HG03575 (cell line): ENCODE results near the gene P3H4.
"Not testable (repeated sequence)": the region's sequence is repeated elsewhere in the genome, so short reads cannot be mapped to it uniquely, and the experiment has no call there.

Experiments used
- ATAC-seq: cut with Tn5 transposase; IDR thresholded peaks from one replicate; pipeline ENCODE4 v1.9.1; 2021; ENCODE audit not compliant: unreplicated experiment, insufficient number of reproducible peaks, low FRiP score; ENCODE audit errors: extremely low read depth

Gene P3H4

DNA sequence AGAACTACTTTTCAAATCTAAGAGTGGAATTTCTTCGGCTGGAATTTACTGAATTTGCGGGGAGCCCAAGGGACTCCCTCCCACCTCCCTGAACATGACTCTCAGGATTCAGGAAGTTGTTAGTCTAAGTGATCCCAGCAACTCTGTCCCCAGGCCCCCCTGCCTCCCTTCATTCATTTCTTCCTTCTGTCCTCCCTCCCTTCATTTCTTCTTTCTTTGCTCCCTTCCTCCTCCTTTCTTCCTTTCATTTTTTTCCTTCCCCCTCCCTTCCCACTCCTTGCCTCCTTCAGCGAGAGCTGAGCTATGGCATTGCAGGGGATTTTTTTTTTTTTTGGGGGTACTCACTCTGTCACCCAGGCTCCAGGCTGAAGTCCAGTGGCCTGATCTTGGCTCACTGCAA is 14.4 kb downstream of the P3H4 start:
- no peak for ATAC-seq

DNA sequence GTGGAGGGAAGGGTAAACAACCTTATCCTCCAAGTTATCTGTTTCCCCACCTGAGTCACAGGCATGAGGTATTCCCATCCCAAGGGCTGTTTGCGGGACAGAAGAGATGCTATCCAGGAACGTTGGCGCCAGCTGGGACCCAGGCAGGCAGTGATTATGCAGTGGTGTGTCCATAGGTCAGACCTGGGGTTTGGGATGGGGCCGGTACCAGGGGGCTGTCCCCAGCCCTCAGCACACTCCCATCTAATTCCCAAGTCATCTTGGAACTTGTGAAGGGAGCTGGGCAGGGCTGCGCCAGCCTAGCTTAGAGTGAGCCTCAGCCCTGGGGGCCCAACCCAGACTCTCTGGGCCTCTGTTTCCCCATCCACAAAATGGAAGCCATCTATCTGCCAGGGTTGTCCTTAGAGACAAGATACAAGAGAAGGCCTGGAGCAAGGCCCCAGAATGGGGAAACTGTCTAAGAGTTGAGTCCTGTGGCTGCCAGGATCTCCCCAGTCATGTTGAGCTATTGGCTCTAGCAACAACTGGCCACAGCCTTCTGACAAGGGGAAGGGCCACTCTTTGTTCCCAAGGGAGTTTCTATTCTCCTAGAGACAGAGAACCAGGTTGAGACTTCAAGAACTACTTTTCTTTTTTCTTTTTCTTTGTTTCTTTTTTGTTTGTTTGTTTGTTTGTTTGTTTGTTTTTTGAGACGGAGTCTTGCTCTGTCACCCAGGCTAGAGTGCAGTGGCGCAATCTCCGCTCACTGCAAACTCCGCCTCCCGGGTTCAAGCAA is 15.4 kb downstream of the P3H4 start:
- ATAC-seq, result no peak

DNA sequence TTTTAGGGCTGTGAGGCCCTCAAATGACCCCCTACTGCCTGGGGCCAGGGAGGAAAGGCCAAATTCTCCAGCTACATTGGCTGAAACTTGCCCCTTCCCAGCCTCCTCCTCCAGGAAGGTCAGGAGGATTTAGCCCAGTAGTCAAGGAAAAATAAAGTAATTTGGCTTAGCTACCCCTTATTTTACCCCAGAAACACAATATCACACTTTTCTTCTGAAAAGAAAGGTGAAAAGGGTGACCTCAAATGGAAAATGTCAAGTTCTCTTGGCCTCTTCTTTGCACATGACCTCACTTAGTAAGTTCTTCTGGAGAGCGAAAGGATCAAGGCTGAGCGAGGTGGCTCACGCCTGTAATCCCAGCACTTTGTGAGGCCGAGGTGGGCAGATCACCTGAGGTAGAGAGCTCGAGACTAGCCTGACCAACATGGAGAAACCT is 17.2 kb downstream of the P3H4 start:
- ATAC-seq, result no peak

DNA sequence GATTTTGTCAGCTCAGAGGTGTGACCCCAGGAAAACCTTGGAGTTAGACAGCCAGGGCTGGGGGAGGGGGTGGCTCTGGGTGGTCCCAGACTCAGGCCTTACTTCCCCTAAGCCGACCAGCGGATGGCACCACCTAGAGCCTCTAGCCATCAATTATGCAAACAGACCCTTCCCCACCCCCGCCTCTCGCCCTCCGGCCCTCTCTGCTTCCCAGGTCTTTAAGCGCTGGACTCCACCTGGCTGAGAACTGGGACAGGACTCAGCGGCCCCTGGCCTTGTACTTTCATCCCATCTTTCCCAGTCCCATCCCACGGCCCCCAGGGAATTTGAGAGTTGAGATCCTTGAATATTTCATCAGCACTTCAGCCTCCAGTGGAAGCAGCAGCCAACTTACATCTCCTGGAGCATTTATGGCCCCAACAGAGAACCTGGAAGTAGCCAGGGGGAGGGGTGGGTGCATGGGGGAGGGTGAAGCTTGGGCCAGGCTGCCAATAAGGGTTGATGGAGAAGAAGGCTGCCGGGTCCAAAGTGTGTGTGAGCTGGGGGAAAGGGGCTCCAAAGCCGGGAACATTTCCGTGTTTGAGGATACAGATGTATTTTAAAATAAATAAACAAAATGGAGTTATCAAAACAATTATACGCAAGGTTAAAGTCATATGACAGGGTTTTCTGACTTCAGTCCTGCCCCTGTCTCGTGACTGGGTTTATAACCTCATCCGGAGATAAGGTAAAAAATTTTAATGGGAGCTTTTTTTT is 17.8 kb downstream of the P3H4 start:
- no peak for ATAC-seq

DNA sequence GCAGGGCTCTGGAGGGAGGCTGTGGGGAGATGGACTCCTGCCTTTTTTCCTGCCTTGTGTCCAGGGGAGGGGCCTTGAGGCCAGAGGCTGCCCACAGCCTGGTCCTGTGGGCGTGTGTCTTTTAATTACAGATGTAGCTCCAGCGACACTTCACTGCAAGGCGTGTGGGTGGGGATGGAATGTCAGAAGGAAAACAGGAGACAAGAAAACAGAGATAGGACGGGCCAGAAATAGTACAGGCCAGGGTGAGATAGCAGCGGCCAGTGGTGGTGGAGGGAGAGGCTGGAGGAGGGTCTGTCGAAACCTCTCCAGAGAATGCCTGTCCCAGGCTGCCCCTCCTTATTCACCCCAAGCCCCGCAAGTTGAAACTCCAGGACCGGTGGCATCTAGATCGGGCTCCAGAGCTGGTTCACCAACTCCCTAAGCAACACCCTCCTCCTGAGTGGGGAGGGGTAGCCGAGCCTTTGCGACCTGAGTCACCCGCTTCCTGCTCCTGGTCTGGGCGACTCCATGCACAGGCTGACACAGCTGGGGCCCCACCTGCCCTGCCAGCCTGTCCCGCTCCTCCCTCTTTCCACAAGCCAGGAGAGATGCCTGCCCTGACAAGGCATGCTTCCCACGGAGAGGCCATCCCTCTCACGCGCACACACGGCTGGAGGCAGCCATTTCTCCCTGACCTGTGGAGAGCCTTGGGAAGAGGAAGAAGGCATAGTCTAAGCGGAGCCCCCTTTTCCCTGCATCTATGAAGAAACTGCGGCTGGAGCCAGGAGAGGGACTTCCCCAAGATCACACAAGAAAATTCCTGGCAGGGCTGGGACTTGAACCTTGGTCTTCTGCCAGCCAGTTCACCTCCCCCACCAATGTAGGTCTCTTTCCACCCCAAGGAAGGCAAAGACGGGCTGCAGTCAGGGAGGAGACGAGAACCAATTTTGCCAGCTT is 18.6 kb downstream of the P3H4 start:
- no peak for ATAC-seq

DNA sequence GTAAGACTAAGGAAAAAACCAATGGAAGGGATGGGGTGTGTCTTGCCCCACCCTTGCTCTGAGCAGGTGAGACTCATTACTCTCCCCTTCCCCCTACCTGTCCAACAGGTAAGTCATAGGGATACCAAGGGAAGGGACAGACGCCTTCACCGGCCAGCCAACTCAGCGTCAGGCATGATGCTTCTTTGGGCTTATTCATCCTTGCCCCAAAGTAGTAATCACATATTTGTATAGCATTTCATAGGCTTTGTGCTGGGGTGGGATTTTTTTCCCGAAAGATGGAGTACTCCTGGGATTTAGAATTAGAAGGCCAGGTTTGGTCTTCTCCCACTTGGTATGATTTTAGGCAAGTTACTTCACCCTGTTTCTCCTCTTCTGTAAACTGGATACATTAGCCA is 24.7 kb downstream of the P3H4 start:
- no peak for ATAC-seq

DNA sequence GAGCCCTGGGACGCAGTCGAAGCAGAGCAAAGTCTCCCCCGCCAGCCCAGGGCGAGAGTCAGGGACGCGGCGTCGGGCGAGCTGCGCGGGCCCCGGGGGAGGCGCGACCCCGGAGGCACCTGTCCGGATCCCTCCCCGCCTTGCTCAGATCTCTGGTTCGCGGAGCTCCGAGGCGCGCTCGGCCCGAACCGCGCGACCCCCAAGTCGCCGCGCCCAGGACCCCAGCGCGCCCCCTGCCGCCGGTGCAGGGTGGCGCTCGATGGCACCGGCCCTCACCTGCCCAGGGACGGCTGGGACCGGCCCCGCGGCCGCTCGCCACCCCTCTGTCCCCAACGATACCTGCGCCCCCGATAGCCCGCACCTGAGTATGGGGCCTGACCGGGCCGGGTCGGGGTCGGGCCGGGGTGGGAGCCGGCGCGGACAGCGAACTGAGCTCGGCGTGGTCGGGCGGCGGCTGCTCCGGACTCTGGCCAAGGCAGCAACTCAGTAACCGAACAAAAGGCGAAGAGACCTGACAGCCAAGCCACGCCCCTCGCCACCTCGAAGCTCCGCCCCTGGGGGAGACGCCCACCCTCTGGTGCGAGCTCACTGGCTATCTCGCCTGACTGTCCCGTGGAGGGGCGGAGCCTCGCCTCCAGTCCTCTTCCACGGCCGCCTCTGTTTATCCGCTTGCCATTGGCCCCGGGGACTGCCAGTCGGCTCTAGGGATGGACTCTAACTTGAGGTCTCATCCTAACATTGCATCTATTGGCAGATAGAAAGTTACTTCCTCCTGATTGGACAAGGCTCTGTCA is 25.3 kb downstream of the P3H4 start, which contains the start of gene JUP:
Gene JUP (minus strand): TSS at position 485 of the 794 bp plus-strand sequence. CDS start 14,857 bp downstream, outside the sequence.
- no peak for ATAC-seq

DNA sequence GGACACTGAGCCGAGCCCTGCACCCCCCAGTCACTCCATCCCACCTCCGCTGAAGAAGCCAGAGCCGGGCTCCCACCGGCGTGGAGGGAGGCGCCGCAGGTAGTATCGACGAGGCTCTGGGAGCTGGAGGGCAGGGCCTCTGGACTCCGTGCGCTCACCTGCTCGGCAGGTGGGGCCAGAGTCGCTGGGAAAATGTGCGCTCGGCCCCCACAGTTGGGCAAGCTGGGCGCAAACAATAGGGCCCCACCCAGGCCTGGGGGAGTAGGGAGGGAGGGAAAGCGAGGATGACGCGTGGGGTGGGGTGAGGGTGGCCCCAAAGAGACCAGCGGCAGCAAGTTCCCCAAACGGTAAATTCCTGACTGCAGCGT is 25.9 kb downstream of the P3H4 start:
- no peak for ATAC-seq

DNA sequence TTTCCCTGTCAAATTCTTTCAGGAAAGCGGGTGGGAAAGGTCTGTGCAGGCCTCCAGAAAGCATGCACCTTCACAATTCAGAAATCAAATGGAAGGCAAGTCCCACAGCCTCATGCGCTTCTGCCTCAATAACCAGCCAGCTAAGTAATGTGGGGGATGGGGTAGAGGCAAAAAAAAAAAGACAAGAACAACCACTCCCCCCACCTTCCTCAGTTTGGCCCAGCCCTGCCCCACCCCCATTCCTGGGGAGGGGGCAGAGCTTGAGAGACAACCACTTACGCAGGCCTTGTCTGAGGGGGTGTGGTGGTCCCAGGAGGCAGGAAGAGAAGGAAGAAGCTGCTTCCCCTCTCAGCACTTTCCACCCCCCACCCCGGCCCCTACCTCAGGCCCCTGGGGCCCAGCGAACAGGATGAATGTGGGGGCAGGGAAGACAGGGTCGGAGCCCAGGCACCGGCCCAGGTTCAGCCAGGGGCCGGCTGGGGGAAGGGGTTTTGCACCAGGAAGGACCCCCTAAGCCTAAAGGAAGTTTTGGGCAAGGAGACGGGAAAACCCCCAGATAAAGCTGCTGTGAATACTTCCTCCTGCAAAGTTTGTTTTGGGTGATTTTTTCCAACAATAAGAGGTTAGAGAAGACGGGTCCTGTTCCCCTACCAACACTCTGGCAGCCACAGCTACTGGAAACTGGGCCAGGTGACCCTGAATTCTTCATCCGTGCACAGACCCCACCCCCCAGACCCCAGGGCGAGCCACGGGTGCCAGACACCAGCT is 26.5 kb downstream of the P3H4 start:
- no peak for ATAC-seq

DNA sequence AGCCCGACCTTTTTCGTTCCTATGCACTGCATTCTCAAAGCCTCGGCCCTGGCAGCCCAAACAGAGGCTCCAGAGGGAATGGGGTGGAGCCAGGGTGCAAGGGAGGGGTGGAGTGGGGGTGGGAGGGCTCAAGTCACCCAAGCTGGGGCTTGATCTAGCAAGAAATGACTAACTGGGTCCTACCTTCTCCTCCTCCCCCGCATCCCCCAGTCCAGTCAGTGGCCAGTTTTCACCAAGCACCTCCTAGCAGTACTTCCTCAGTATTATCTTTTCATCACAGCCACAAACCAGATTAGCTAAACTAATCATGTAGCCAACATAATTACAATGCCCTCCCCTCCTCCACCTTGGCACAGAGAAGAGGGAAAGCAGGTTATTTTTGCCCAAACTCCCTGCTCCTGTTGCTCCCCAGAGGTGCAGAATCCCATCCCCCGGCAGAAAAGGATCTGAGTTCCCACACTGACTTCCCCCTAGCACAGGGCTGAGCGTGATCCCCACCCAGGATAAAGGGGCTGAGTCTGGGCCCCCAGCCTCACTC is 27.5 kb downstream of the P3H4 start:
- no peak for ATAC-seq

DNA sequence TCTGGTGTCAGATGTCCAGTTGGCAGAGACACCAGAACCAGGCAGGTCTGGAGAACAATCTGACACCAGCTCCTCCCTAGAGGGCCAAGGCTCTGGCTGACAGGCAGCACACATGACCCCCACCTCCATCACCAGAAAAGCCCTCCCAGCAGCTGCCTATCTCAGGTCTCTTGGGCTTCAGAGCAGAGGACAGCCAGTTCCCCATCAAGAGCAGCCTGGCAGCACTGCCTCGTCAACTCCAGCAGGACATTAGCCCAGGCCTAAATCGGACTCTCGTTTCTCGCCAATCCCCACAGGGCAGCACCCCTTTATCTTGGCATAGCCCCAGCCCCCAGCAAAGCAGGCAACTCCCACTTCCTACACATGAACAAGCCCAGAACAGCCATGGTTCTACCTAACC is 29.6 kb downstream of the P3H4 start:
- ATAC-seq, result no peak

DNA sequence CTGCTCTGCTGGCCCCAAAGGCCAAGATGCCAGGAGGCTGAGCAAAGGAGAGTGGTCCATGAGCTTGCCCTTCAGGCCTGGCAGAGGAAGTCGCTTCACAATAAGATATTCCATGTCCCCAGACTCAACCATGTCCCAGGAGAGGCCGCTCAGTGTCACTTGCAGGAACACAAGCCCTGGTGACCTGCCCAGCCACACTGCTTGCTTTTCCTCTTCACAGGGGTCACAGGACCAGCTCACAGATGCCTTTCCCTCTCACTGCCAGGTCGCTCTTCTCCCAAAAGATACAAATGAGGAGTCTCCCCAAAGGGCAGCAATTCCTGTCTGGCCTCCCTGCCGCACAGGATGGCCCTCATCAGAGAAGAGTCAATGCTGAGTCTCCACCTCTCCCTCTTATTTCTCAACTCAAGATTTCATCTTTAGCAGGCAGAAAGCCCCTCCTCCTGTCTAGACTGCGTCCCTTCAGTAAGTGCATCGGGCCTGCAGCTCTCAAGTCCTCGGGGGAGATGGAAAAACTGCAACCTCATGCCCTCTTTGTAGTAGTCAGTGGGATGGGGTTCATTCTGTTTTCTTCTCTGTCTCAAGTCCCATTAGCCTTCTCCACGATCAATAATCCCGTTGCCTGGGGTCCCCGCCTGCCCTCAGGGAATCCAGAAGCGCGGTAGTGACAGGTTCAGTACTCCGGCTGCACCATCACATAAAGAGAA is 30.2 kb downstream of the P3H4 start:
- ATAC-seq, result no peak

DNA sequence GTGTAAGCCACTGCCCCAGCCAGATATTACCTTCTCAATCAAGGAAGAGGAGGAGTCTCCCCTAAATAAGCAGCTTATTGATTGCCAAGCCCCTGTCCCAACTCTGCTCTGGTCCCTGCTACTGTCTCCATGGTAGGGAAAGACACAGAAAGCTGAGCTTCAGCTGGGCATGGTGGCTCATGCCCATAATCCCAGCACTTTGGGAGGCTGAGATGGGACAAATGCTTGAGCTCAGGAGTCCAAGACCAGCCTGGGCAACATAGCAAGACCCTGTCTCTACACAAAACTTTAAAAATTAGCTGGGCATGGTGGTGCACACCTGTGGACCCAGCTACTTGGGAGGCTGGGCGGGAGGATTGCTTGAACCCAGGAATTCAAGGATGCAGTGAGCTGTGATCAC is 31.8 kb downstream of the P3H4 start:
- no peak for ATAC-seq

DNA sequence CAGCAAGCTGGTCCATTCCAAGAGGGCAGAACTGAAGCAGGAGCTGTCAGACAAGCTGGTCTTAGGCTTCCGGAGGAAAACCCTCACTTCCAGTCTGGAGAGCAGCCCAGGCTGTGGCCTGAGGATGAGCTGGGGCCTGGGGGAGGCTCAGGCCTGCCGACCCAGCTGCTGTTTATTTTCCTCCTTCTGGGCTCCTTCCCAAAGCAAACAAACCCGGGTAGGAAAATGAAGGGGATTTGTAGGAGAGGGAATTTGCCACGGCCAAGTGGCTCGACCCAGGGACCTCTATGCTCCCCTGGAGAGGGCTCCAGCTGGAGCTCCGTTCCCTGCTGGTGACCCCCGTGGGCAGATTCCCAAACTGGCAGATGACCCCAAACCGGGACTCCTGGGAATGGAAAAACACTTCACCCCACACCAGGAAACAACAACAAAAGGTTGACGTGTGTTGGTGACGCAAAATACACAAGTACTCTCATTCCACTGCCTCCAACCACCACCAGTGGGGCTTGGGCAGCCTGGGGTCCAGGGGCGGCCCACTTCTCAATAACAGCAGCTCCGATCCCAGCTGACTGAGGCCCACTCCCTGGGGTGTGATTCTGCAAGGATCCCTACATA is 34.1 kb downstream of the P3H4 start:
- ATAC-seq, result no peak

DNA sequence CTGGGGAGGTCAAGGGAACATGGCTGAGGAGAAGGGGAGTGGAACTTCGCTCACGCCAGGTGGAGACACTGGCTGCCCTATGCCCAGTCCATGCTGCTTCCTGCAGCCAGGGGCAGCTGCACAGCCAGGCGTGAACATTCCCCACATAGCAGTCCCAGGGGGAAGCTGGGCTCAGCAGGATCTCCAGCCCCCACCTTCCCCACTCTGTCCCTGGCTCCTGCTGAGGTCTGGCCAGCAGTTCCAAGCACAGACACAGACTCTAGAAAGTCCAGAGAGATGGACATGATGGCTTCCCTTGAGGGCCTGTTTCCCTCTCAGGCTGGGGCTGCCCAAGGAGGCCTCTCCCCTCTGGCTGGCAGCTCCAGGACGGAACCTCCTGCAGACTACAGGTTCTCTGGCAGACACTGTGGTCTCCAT is 34.6 kb downstream of the P3H4 start:
- no peak for ATAC-seq

DNA sequence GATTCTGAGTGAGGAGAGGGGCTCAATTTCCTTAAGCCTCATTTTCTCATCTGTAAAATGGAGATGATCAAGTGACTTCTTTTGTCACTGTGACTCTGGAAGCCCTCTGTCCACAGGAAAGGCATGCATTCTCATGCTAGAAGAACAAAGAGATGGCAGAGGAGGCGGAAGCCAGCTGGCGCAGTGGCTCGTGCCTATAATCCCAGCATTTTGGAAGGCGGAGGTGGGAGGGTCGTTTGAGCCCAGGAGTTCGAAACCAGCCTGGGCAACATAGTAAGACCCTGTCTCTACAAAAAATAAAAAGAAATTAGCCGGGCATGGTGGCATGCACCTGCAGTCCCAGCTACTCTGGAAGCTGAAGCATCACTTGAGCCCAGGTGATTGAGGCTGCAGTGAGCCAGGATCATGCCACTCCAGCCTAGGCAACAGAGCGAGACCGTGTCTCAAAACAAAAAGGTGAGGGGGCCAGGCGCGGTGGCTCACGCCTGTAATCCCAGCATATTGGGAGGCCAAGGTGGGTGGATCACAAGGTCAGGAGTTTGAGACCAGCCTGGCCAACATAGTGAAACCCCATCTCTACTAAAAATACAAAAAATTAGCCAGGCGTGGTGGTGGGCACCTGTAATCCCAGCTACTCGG is 35.4 kb downstream of the P3H4 start:
- ATAC-seq, result not testable (repeated sequence)
